ENCODE data around the gene PELI3. TPM values are rescaled to one million over a fixed set of nuclear protein-coding genes. Genes with fewer than 3 reads are reported as not detected.
"Not testable (repeated sequence)": the region's sequence is repeated elsewhere in the genome, so short reads cannot be mapped to it uniquely, and the experiment has no call there.

Gene PELI3
- 1 to 10 TPM; 6.7 to 7.2 TPM for total RNA-seq

GRCh38 chr11:66466225-66467033, at the start of gene PELI3:
PELI3 (plus strand) TSS chr11:66466905; CDS start chr11:66468129, 1,224 bp downstream.
- Mint-ChIP-seq H3K4me3 (peak within 1 kb of the TSS; percentile 83), H3K27ac (peak within 1 kb of the TSS; percentile 80), H3K4me1 (peaks cover 42% of the 10 kb centered on the region), H3K27me3 (peaks cover 2% of the 10 kb centered on the region), H3K9me3 (peaks cover 8% of the 10 kb centered on the region), H3K36me3 (ENCODE audit: low read depth) (peaks cover 8% of the 10 kb centered on the region)
- peak; percentile 91 for DNase-seq
- ChIA-PET CTCF (interaction anchor here (0.6 to 2.0 kb wide), 9 partner anchors 10 to 58 kb away, joined by 3 to 8 read pairs (median 3); partner anchors contain the start of genes DPP3 and MRPL11), POLR2A (interaction anchor here (0.6 to 1.4 kb wide), 3 partner anchors 14 to 212 kb away, joined by 3 to 4 read pairs (median 3); partner anchors contain the start of gene DPP3)

DNA sequence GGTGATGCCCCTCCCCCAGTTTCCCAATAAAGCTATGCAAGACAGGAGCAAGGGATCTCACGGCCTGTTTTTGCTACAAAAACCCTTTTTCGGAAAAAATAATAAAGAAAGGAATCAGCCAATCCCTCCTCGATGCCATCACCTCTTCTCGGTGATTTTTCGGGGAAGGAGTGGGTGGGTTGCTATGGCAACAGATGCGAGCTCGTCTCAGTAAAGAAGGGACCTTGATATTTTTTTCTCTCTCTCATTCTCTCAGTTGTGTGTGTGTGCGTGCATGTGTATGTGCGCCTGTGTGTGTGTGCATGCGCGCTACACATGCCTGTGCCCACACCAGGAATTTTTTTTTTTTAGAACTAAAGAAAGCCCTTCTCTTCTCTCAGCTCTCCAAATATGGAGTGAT, 49.7 kb upstream of the PELI3 start:
- peaks cover 4% of the 10 kb centered on the region for H3K9me3 Mint-ChIP-seq
- no peak for DNase-seq
- no peak overlapping the region for H3K27ac Mint-ChIP-seq
- peaks cover 45% of the 10 kb centered on the region for H3K27me3 Mint-ChIP-seq
- H3K36me3 Mint-ChIP-seq (ENCODE audit: low read depth) = no peaks in the 10 kb centered on the region
- no peak overlapping the region for H3K4me3 Mint-ChIP-seq
- POLR2A ChIA-PET = interaction anchor here (0.6 kb wide), 1 partner anchor 8 kb away, joined by 3 read pairs; no protein-coding TSS in a partner anchor
- CTCF ChIA-PET = interaction anchor here (0.6 to 2.5 kb wide), 9 partner anchors 8 to 261 kb away, joined by 3 to 23 read pairs (median 6); partner anchors contain the start of genes MRPL11 and RBM4B
- H3K4me1 Mint-ChIP-seq = peaks cover 21% of the 10 kb centered on the region

GRCh38 chr11:66418168-66418985, 48.3 kb upstream of the PELI3 start:
- CTCF ChIA-PET = interaction anchor here (0.6 to 2.5 kb wide), 8 partner anchors 9 to 260 kb away, joined by 3 to 23 read pairs (median 5); partner anchors contain the start of genes MRPL11 and RBM4B
- peaks cover 4% of the 10 kb centered on the region for H3K9me3 Mint-ChIP-seq
- no peak overlapping the region for H3K27ac Mint-ChIP-seq
- POLR2A ChIA-PET = no interaction called here
- peaks cover 21% of the 10 kb centered on the region for H3K4me1 Mint-ChIP-seq
- H3K4me3 Mint-ChIP-seq = no peak overlapping the region
- peaks cover 45% of the 10 kb centered on the region for H3K27me3 Mint-ChIP-seq
- H3K36me3 Mint-ChIP-seq (ENCODE audit: low read depth) = no peaks in the 10 kb centered on the region
- DNase-seq = peak; percentile 74

- Mint-ChIP-seq H3K27ac (no peak overlapping the region), H3K4me3 (no peak overlapping the region)
- CTCF ChIA-PET = interaction anchor here (0.6 to 2.5 kb wide), 4 partner anchors 10 to 106 kb away, joined by 3 to 23 read pairs (median 4); no protein-coding TSS in a partner anchor
Observed at GRCh38 chr11:66418986-66419308, 47.8 kb upstream of the PELI3 start.

GRCh38 chr11:66419825-66420224, 46.9 kb upstream of the PELI3 start:
- Mint-ChIP-seq H3K4me1 (peaks cover 21% of the 10 kb centered on the region), H3K36me3 (ENCODE audit: low read depth) (no peaks in the 10 kb centered on the region), H3K9me3 (peaks cover 4% of the 10 kb centered on the region), H3K4me3 (no peak overlapping the region), H3K27me3 (peaks cover 41% of the 10 kb centered on the region), H3K27ac (no peak overlapping the region)
- ChIA-PET POLR2A (interaction anchor here (0.6 kb wide), 1 partner anchor 121 kb away, joined by 3 read pairs; no protein-coding TSS in a partner anchor), CTCF (interaction anchor here (1.2 to 2.4 kb wide), 3 partner anchors 8 to 124 kb away, joined by 3 to 19 read pairs (median 4); no protein-coding TSS in a partner anchor)
- no peak for DNase-seq

More at GRCh38 chr11:66418986-66419308, 47.8 kb upstream of the PELI3 start:
- no peak for DNase-seq
- peaks cover 45% of the 10 kb centered on the region for H3K27me3 Mint-ChIP-seq
- no peaks in the 10 kb centered on the region for H3K36me3 Mint-ChIP-seq (ENCODE audit: low read depth)
- peaks cover 21% of the 10 kb centered on the region for H3K4me1 Mint-ChIP-seq
- peaks cover 4% of the 10 kb centered on the region for H3K9me3 Mint-ChIP-seq
- POLR2A ChIA-PET = no interaction called here

DNA sequence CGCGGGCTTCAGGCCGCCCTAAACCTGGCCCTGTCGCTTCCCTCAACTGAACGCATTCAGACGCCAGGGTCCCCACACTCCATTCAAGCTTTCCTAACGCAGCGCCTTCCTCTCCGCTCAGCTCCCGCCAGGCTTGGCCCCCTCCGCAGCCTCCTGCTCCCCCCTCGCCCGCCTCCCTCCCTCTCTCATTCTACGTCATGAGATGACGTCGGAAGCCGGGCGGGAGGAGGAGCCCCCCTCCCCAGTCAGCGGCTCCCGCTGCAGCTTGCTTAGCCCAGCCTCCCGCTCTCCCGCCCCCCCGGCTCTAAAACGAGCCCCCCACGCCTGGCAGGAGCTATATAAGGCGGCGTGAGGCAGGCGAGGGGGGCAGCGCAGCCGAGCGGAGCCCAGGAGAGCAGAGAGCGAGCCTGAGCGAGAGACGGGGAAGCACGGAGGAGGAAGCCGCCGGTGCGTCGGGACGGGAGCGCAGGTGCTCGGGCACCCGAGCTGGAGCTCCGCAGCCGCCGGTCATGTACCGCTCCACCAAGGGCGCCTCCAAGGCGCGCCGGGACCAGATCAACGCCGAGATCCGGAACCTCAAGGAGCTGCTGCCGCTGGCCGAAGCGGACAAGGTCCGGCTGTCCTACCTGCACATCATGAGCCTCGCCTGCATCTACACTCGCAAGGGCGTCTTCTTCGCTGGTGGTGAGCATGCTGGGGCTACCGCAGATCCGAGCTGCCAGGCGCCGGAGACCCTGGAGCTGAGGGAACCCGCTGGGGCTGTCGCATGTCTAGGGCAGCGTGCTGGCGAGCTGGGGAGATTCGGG, 45.8 kb upstream of the PELI3 start, which contains the start of gene NPAS4:
NPAS4 (plus strand) TSS at position 365 of the 806 bp plus-strand sequence; CDS start at position 510, 145 bp downstream.
- H3K27me3 Mint-ChIP-seq = peaks cover 38% of the 10 kb centered on the region
- ChIA-PET POLR2A (interaction anchor here (0.6 kb wide), 1 partner anchor 217 kb away, joined by 3 read pairs; the partner anchor contains the start of gene RBM4), CTCF (interaction anchor here (0.8 to 2.4 kb wide), 11 partner anchors 9 to 258 kb away, joined by 3 to 19 read pairs (median 3); partner anchors contain the start of gene MRPL11)
- no peak for DNase-seq
- no peaks in the 10 kb centered on the region for H3K36me3 Mint-ChIP-seq (ENCODE audit: low read depth)
- H3K9me3 Mint-ChIP-seq = peaks cover 4% of the 10 kb centered on the region
- no peak within 1 kb of the TSS for H3K27ac Mint-ChIP-seq
- H3K4me1 Mint-ChIP-seq = peaks cover 21% of the 10 kb centered on the region
- H3K4me3 Mint-ChIP-seq = no peak within 1 kb of the TSS

GRCh38 chr11:66421492-66422205, 45.1 kb upstream of the PELI3 start:
- H3K4me1 Mint-ChIP-seq = peaks cover 18% of the 10 kb centered on the region
- no peak overlapping the region for H3K4me3 Mint-ChIP-seq
- no peaks in the 10 kb centered on the region for H3K36me3 Mint-ChIP-seq (ENCODE audit: low read depth)
- CTCF ChIA-PET = interaction anchor here (0.8 to 2.4 kb wide), 12 partner anchors 8 to 257 kb away, joined by 3 to 19 read pairs (median 3); partner anchors contain the start of genes MRPL11 and PELI3
- POLR2A ChIA-PET = interaction anchor here (0.6 kb wide), 1 partner anchor 217 kb away, joined by 3 read pairs; the partner anchor contains the start of gene RBM4
- peak; percentile 88 for DNase-seq
- no peak overlapping the region for H3K27ac Mint-ChIP-seq
- peaks cover 4% of the 10 kb centered on the region for H3K9me3 Mint-ChIP-seq
- H3K27me3 Mint-ChIP-seq = peaks cover 32% of the 10 kb centered on the region

GRCh38 chr11:66426314-66426713, 40.4 kb upstream of the PELI3 start:
- ChIA-PET CTCF (no interaction called here), POLR2A (no interaction called here)
- Mint-ChIP-seq H3K27me3 (peaks cover 3% of the 10 kb centered on the region), H3K27ac (no peak overlapping the region), H3K36me3 (ENCODE audit: low read depth) (peaks cover under 1% of the 10 kb centered on the region), H3K9me3 (no peaks in the 10 kb centered on the region), H3K4me3 (no peak overlapping the region), H3K4me1 (peaks cover 3% of the 10 kb centered on the region)
- DNase-seq = no peak

DNA sequence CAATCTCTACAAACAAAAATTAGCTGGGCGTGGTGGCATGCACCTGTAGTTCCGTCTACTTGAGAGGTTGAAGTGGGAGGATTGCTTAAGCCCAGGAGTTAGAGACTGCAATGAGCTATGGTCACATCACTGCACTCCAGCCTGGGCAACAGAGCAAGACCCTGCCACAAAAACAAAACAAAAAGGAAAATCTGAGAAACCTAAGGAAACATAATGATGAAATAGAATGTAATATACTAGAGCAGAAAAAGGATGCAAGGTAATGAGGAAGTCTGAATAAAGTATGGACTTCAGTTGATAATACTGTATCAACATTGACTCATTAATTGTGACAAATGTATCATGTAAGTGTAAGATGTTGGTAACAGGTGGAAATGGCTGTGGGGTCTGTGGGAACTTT, 37.8 kb upstream of the PELI3 start:
- Mint-ChIP-seq H3K9me3 (no peaks in the 10 kb centered on the region), H3K27me3 (peaks cover 3% of the 10 kb centered on the region), H3K27ac (no peak overlapping the region), H3K36me3 (ENCODE audit: low read depth) (peaks cover 11% of the 10 kb centered on the region), H3K4me1 (peaks cover 3% of the 10 kb centered on the region), H3K4me3 (no peak overlapping the region)
- CTCF ChIA-PET = interaction anchor here (1.0 to 2.9 kb wide), 6 partner anchors 10 to 116 kb away, joined by 3 to 12 read pairs (median 8); partner anchors contain the start of gene MRPL11
- POLR2A ChIA-PET = no interaction called here
- no peak for DNase-seq

- H3K36me3 Mint-ChIP-seq (ENCODE audit: low read depth) = peaks cover 11% of the 10 kb centered on the region
- CTCF ChIA-PET = interaction anchor here (0.8 to 2.9 kb wide), 8 partner anchors 9 to 44 kb away, joined by 3 to 12 read pairs (median 6); partner anchors contain the start of gene MRPL11
Observed at GRCh38 chr11:66429983-66430602, 36.6 kb upstream of the PELI3 start.

GRCh38 chr11:66431287-66431686, 35.4 kb upstream of the PELI3 start:
- peaks cover 16% of the 10 kb centered on the region for H3K36me3 Mint-ChIP-seq (ENCODE audit: low read depth)
- H3K27me3 Mint-ChIP-seq, H3K4me1 Mint-ChIP-seq, H3K9me3 Mint-ChIP-seq, H3K27ac Mint-ChIP-seq, DNase-seq, H3K4me3 Mint-ChIP-seq, POLR2A ChIA-PET: not testable (repeated sequence)
- CTCF ChIA-PET = interaction anchor here (1.1 to 2.9 kb wide), 3 partner anchors 8 to 24 kb away, joined by 5 to 10 read pairs (median 8); partner anchors contain the start of gene MRPL11

More at GRCh38 chr11:66429983-66430602, 36.6 kb upstream of the PELI3 start:
- Mint-ChIP-seq H3K27me3 (no peaks in the 10 kb centered on the region), H3K27ac (no peak overlapping the region), H3K4me1 (peaks cover 3% of the 10 kb centered on the region), H3K9me3 (no peaks in the 10 kb centered on the region), H3K4me3 (no peak overlapping the region)
- DNase-seq = peak; percentile 80
- POLR2A ChIA-PET = no interaction called here

All from activated CD4-positive, alpha-beta T cell treated with anti-CD3 and anti-CD28 coated beads, Interleukin-2, amount 10 ng/mL, durations not matched to agents 7 days and 5 days (primary cell).